NT2/D1 (cell line): Measurements from ENCODE around the gene UBE2J2.

Source experiments
- SUZ12 ChIP-seq: IDR thresholded peaks from 2 replicates; pipeline ENCODE4 v1.6.1; 2011; ENCODE audit not compliant: insufficient read length, insufficient read depth; ENCODE audit errors: extremely low read depth
- YY1 ChIP-seq: IDR thresholded peaks from 2 replicates; pipeline ENCODE4 v1.6.1; 2011; ENCODE audit not compliant: insufficient read length, insufficient read depth
- ZNF274 ChIP-seq: IDR thresholded peaks from 2 replicates; pipeline ENCODE4 v1.6.1; 2011; ENCODE audit warnings: mild to moderate bottlenecking, low read depth, low read length

DNA sequence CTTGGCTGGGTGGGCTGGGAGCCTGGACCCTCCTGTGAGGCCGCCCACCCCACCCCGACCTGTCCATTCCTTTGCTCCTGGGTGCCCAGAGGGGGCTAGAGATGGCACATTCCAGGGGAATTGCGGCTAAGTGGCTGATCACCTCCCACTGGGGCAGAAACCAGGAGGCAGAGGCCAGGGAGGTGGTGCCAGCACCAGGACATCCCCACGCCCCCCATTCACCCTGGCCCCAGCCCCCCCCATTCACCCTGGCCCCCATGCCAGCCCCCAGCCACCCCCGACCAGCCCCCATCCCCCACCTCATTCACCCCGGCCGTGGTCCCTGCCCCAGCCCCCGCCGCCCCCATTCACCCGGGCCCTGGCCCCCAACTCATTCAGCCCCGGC, 33.3 kb downstream of the UBE2J2 start:
- TF ChIP-seq YY1 (no peak), SUZ12 (no peak), ZNF274 (no peak)
